Measurements from ENCODE around the gene LSS.
"Not testable (repeated sequence)": the region's sequence is repeated elsewhere in the genome, so short reads cannot be mapped to it uniquely, and the experiment has no call there.

The LSS gene

DNA sequence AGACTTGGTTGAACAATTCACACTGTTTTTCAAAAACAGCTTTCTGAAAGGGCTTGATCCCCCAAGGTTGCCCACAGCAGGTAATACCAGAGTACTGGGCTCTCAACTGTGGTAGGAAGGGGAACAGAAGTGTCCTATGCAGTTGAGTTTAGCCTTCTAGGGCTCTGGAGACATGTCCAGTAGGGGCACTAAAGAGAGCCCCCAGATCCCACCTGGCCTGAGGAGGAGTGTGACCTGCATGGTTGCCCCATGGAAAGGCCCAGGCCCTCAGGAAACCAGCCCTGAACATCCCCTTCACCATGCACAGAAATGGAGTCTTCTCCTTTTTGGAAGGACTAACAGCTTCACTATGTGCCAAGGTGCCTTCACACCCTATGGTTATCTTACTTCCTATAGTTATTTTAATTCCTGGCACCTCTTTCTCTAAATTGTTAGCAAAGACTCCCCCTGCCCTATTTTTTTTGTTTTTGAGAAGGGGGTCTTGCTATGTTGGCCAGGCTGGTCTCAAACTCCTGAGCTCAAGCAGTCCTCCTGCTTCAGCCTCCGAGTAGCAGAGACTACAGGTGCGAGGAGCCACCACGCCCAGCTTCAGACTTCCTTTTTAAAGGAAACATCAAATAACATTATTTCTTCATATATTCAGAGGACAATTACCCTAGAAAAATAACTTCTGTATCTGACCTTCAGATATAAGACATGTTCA, 16.8 kb upstream of the LSS start:
- DNase-seq, result no peak

DNA sequence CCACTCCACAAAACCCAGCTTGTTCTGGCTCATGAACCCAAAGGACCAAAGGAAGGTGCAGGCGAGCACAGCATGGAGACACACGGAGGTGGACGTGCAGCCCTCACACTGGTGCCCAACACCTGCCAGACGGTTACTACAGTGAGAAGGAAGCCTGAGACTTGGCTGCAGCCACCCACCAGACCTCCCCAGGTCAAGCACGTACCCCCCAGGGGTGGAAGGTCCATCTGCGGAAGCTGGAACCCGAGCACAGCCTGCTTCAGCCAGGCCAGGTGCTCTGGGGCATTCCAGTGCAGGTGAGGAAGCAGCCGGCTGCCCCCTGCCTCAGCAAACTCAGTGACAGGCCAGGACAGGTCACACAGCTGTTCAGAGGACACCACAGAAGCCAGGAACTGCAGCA, 16.0 kb upstream of the LSS start:
- DNase-seq, result no peak

DNA sequence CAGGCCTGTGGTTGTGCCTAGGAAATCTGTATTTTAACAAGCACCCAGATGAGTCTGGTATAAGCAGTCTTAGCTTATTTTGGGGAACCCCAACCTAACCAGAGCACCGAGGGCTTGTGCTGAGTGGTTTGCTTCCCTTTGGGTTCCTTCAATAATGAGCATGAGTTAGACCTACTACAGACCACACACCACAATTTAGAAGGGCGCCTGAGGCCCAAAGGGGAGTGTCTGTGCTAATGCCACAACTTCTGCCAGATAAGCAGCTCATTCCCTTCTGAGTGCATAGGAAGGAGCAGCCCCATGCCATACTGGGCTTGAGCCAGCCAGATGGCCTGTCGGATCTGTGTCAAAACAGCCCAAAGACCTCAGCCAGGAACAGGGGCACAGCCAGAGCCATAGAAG, 15.4 kb upstream of the LSS start:
- DNase-seq, result no peak

- DNase-seq, result no peak
Observed at GRCh38 chr21:46243325-46243724, 14.8 kb upstream of the LSS start.

DNA sequence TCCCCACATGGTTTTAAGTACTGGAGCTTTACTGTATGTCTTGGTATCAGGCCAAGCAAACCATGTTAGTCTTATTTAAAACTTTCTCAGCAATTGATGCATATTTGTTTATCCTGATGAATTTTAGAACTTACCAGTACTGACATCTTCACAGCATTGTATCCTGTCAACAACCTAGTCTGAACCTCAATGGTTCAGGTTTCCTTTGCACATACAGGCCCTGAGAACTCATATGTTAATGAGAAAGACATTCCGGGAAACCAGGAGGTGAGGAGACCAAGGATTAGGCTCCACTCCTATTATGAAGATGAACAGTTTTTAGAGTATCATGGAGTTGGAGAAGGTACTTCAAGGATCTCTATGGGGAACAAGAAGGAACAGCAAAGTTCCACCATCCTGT, 13.0 kb upstream of the LSS start:
- not testable (repeated sequence) for DNase-seq

DNA sequence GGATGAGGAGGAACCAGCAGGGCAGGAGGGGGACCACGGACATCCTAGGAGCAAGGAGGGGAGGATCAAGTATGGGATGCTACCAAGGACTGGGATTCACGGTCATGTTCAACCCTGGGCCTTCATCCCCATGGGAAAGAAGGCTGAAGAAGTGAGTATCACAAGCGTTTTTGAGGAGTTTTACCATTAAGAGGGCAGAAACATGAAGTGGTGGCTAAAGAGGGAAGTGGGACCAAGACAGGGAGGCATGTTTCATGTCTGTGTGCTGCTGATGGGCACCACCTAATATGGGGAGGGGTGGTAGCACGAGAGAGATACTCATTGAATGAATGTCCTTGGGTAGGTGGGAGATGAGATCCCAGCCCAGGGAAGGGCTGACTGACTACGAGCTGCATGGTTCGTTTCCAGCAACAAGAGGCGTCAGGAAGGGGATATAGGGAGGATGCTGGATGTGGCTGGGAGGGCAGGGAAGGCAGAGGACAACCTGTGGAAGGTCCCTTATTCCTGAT, 11.3 kb upstream of the LSS start:
- no peak for DNase-seq

GRCh38 chr21:46237474-46237873, 8.9 kb upstream of the LSS start:
- DNase-seq, result no peak

GRCh38 chr21:46234436-46234950, 5.9 kb upstream of the LSS start:
- no peak for DNase-seq

GRCh38 chr21:46229923-46230260, 1.3 kb upstream of the LSS start:
- no peak for DNase-seq

DNA sequence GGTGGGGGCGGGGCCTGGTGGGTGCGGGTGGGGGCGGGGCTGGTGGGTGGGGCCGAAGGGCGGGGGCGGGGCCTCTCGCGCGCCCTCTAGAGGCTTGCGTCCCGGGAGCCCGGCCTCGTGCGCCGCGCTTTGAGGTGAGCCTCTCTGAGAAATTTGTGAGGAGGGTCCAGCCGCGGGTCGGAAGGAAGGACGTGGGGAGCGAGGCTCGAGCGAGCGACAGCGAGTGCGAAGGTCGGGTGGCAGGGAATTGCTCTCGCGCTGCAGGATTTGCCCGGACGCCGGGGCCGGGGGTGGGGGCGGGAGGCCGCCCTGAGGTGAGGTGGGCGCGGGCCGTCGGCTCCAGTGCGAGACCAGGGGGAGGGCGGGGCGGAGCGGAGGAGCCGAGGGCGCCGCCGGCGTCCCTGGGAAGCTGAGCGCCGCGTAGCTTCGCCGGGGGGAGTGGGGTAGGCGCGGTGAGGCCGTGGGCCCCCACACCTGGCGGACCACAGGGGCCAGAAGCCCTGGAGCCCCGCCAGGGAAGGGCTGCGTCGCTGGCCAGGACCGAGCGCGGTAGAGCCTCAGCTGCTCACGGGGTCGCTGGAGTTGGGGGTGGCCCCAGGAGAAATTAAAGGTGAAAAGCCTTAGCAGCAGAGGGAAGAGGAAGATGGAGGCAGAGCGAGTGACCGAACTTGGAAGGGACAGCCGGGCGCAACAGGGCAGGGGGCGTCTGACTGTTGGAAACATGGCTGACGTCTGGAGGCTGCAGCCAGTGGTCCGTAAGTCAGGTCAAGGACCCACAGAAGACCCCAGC, 754 bp upstream of the LSS start:
- no peak for DNase-seq

DNA sequence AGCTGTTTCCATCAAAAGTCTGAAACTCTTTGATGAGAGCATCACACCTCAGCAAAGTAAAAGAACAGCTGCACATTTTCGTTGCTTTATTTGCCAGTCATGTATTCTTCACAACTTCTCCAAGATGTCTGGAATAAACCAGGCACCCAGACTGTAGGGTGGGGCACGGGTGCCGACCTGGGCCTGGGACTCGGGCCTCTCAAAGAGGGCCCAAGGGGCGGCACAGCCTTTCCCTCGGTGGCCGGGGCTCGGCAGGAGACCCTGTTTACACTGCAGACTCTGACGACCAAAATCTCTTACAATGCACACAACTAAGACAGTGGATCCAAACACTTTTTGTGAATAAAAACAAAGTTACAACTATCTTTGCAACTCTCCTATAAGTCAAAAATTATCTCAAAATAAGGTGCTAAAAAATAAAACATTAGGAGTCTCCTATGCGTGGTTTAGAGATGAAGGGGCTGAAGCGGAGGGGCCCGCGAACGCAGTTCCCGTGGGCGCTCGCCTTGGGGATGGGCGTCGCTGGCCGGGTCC, 696 bp downstream of the LSS start:
- DNase-seq, result no peak

- no peak for DNase-seq
Observed at GRCh38 chr21:46226920-46227599, 1.5 kb downstream of the LSS start.

- DNase-seq, result no peak
Observed at GRCh38 chr21:46226146-46226545, 2.4 kb downstream of the LSS start.

DNA sequence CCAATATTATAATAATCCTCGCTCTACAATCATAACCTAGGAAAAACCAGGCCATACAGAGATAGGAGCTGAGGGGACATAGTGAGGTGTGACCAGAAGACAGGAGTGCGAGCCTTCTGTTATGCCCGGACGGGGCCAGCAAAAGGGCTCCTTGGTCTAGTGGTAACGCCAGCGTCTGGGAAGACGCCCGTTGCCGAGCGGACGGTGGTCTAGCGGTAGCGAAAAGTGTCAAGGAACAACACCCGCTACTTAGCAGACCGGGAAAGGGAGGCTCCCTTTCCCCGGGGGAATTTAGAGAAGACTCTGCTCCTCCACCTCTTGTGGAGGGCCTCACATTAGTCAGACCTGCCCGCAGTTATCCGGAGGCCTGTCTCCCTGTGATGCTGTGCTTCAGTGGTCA, 4.9 kb downstream of the LSS start:
- DNase-seq, result not testable (repeated sequence)

GRCh38 chr21:46223217-46223616, 5.4 kb downstream of the LSS start:
- DNase-seq, result no peak

DNA sequence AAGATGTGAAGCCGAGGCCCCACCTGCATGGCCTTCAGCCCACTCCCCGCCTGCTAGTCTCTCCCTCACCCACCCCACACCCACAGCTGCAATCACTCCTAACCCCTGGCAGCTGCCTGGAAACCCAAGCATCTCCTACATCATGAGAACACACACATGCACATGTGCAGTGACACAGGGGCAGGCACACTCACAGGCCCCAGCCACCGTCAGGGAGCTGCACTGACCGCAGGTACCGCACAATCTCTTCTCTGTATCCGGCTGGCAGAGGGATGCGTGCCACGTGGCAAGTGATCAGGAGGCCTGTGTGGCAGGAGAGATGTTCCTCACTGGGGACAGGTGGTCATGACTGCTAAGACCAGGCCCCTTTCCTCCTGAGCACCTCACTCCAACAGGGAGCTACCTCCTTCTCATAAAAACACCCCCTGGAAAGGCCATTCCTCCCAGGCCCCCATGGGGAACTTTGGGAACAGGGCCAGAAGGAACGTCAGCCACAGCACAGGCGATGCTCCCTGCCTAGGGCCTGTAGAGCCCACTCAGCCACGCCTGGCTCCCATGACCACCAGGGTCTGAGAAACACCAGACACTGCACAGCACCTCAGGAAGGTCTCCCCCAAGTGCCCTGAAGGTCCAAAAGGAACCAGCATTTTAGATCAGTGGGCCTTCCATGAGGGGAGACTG, 6.0 kb downstream of the LSS start:
- DNase-seq, result no peak

DNA sequence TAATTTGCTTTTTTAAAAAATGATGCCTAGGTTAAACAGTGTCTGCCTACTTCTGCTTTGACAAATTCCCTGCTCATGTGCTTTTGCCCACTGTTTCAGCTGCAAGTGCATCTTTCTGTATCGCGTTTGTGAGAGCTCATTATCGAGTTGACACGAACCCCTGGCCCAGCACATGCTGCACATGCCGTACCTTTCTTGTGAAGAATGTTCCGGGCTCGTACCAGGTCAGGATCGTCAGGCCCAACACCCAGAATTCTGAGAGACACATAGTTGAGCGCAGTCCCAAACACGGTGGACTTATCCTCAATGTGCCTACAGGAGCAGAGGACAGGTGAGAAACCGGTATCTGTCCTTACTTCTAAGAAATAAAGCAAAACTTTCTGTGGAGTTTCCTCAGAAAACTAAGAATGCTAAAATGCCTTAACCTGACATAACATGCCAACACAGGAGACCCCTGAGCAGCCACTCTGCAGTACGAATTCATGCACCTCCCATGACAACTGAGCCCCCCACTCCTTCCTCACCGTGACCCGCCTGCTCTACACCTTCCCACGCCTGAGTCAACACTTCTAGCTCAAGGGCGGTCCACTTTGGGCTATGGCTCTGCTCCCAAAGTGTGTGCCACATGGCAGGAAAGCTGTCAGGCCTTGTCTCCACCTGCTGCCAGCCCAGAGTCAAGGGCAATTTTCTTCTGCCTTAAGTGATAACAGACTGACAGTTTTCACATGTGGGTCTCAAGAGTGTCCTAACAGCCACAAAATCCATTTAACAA, 6.7 kb downstream of the LSS start:
- DNase-seq, result no peak

GRCh38 chr21:46220847-46221246, 7.7 kb downstream of the LSS start:
- no peak for DNase-seq

DNA sequence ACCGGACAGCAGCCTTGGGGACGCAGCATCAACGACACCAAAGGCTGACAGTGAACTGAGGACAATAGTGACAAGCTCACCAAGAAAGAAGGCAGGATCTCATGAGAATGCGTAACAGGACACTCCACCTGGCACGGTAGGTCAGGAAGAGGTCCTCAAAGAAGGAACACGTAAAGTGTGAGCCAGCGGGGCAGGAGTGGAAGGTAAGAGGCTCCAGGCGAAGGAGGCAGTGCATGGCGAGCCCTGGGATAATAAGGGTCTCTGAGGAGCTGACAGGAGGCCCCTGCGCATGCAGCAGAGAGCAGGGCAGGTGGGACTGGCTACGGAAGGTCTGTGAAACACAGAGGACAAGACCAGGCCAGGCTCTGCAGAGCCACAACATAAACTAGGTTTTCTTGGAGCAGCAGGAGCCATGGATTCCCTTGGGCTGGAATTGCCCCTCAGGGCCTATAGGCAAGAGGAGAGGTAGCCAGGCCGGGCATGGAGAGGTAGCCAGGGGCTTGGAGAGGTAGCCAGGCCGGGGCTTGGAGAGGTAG, 8.2 kb downstream of the LSS start:
- no peak for DNase-seq

DNA sequence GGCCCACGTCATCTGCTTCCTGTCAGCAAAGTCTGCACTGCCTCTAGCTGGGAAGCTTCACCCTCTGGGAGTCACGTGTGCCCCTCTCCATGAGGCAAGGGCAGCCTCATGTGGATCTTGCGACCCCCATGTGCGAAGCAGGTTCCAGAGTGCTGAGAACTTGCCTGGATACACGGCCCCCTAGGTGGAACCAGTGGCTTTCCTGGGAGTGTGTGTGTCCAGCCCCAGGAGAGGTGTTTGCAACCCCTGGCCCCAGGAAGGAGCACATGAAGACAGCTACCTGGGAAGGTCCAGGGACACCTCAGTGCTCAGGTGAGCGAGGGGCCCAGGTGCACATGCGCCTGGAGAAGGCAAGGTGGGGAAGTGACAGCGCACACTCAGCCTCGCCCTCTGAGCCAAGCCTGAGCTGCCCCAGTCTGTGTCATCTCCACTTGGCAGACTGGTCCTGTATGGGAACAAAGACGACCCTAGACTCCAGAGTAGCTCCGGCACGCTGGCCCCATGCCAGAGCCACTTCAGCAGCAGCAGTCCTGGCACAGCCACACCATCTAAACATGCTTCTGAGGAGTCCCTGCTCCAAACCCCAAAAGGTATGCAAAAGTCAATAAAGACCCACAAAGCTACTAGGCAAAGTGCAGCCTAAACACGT, 8.9 kb downstream of the LSS start:
- DNase-seq, result no peak

DNA sequence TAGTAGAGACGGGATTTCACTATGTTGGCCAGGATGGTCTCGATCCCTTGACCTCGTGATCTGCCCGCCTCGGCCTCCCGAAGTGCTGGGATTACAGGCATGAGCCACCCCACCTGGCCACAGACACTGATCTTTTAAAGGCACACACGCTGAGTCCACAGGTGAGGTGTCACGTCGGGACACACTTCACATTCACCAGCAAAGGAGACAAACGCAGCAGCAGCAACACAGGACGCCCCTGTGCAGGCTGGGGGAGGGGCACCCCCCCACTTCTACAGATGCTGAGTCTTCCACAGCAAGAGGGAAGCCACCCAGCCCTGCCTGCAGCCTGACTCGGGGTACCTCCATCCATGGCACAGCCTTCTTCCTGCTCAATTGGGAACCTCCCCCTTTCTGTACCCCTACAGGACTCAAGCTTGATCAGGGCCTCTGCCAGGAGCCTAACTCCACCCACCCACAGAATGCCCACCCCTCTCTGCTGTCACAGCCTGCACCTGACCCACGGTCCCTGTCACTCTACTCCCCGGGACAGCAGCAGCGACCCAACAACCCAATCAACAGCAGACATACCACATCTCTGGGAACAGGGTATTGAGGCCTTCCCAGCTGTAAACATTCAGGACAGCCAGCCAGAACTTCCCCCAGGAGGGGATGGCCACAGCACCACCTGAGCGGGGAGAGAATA, 9.5 kb downstream of the LSS start:
- DNase-seq, result no peak

Measured in right forelimb (tissue), 1 donor.